Activated T-cell treated with anti-CD3 and anti-CD28 coated beads, Interleukin-2, amount 50 U/mL, for 72 hours (primary cell): Measurements from ENCODE around the gene PINK1. TPM values are rescaled to one million over a fixed set of nuclear protein-coding genes. Genes with fewer than 3 reads are reported as not detected.
A peak's percentile ranks its signal among the peaks of the same experiment; 100 is the strongest.

ENCODE experiments used
- ATAC-seq, 2 donors: fragments of 150-1000 bp; cut with Tn5 transposase; replicated peaks in 1 of 2; 2 replicates each; pipeline ENCODE4 v1.10.0; 2021; ENCODE audit warnings: moderate library complexity in 2 of 2, mild to moderate bottlenecking in 1 of 2
- DNase-seq, 2 donors: peaks; one replicate each; pipeline ENCODE4 v3.0.0; 2021 to 2022; ENCODE audit warnings: mixed read lengths in 1 of 2
- H3K27ac Mint-ChIP-seq: one replicate; pipeline ENCODE4 v1.8.0; 2022; ENCODE audit warnings: mild to moderate bottlenecking, moderate library complexity, mixed read lengths
- H3K27me3 Mint-ChIP-seq: one replicate; pipeline ENCODE4 v1.8.0; 2022; ENCODE audit warnings: low read depth, mixed read lengths
- H3K36me3 Mint-ChIP-seq, 2 donors: one replicate each; pipeline ENCODE4 v1.8.0; 2022; ENCODE audit warnings: mixed read lengths in 2 of 2, mild to moderate bottlenecking in 1 of 2; ENCODE audit not compliant: insufficient read depth in 2 of 2
- H3K4me1 Mint-ChIP-seq: one replicate; pipeline ENCODE4 v1.8.0; 2022; ENCODE audit warnings: low read depth, mixed read lengths
- H3K4me3 Mint-ChIP-seq, 2 donors: one replicate each; pipeline ENCODE4 v1.8.0; 2022; ENCODE audit warnings: mild to moderate bottlenecking in 2 of 2, mixed read lengths in 2 of 2, moderate library complexity in 2 of 2
- H3K9me3 Mint-ChIP-seq, 2 donors: one replicate each; pipeline ENCODE4 v1.8.0; 2022; ENCODE audit warnings: mixed read lengths in 2 of 2
- total RNA-seq, 2 donors: library from RNA; stranded (reverse); gene quantifications; one replicate each; pipeline ENCODE4 v1.2.3, GENCODE V29; 2022

Gene PINK1
- total RNA-seq, 2 donors from 2014 or later = 8.3 to 9.0 TPM

- DNase-seq (no peak), ATAC-seq (no peak)
- H3K27me3 Mint-ChIP-seq = peaks cover 29% of the 10 kb centered on the region
- H3K36me3 Mint-ChIP-seq = peaks cover 5 to 9% of the 10 kb centered on the region in 2 donors
- H3K9me3 Mint-ChIP-seq = peaks cover 4 to 9% of the 10 kb centered on the region in 2 donors
- no peak overlapping the region for H3K27ac Mint-ChIP-seq
- no peak overlapping the region for H3K4me3 Mint-ChIP-seq
- peaks cover 10% of the 10 kb centered on the region for H3K4me1 Mint-ChIP-seq
Observed at GRCh38 chr1:20681999-20682398, 48.7 kb downstream of the PINK1 start.

GRCh38 chr1:20682571-20683236 is 49.4 kb downstream of the PINK1 start:
- H3K4me1 Mint-ChIP-seq = peaks cover 10% of the 10 kb centered on the region
- peaks cover 2 to 8% of the 10 kb centered on the region in 2 donors for H3K9me3 Mint-ChIP-seq
- H3K36me3 Mint-ChIP-seq = peaks cover 2 to 3% of the 10 kb centered on the region in 2 donors
- ATAC-seq (no peak), DNase-seq (no peak)
- H3K27me3 Mint-ChIP-seq = peaks cover 29% of the 10 kb centered on the region
- H3K27ac Mint-ChIP-seq = no peak overlapping the region
- no peak overlapping the region for H3K4me3 Mint-ChIP-seq

- Mint-ChIP-seq H3K27ac (no peak overlapping the region), H3K4me3 (no peak overlapping the region), H3K4me1 (peaks cover 5% of the 10 kb centered on the region), H3K36me3 (no peaks in the 10 kb centered on the region), H3K27me3 (peaks cover 29% of the 10 kb centered on the region), H3K9me3 (peaks cover 0 to 1% of the 10 kb centered on the region in 2 donors)
- DNase-seq (no peak), ATAC-seq (no peak)
Observed at GRCh38 chr1:20683614-20684013, 50.4 kb downstream of the PINK1 start.

- no peaks in the 10 kb centered on the region for H3K36me3 Mint-ChIP-seq
- H3K4me1 Mint-ChIP-seq = no peaks in the 10 kb centered on the region
- no peak overlapping the region for H3K27ac Mint-ChIP-seq
- ATAC-seq (no peak), DNase-seq (no peak)
- H3K4me3 Mint-ChIP-seq = no peak overlapping the region
- peaks cover 24% of the 10 kb centered on the region for H3K27me3 Mint-ChIP-seq
- H3K9me3 Mint-ChIP-seq = no peaks in the 10 kb centered on the region
Observed at GRCh38 chr1:20684050-20684620, 50.9 kb downstream of the PINK1 start.

- DNase-seq (no peak), ATAC-seq (no peak)
- no peaks in the 10 kb centered on the region for H3K36me3 Mint-ChIP-seq
- no peak overlapping the region for H3K4me3 Mint-ChIP-seq
- peaks cover 20% of the 10 kb centered on the region for H3K27me3 Mint-ChIP-seq
- H3K9me3 Mint-ChIP-seq = no peaks in the 10 kb centered on the region
- no peak overlapping the region for H3K27ac Mint-ChIP-seq
- H3K4me1 Mint-ChIP-seq = no peaks in the 10 kb centered on the region
Observed at GRCh38 chr1:20684651-20685050, 51.4 kb downstream of the PINK1 start.

GRCh38 chr1:20685099-20685662 is 51.9 kb downstream of the PINK1 start:
- ATAC-seq (no peak), DNase-seq (no peak)
- Mint-ChIP-seq H3K36me3 (no peaks in the 10 kb centered on the region), H3K9me3 (no peaks in the 10 kb centered on the region), H3K4me1 (no peaks in the 10 kb centered on the region), H3K27me3 (peaks cover 16% of the 10 kb centered on the region), H3K4me3 (no peak overlapping the region), H3K27ac (no peak overlapping the region)

- Mint-ChIP-seq H3K36me3 (no peaks in the 10 kb centered on the region), H3K27ac (no peak overlapping the region), H3K4me1 (no peaks in the 10 kb centered on the region), H3K9me3 (no peaks in the 10 kb centered on the region), H3K4me3 (no peak overlapping the region), H3K27me3 (peaks cover 11% of the 10 kb centered on the region)
- DNase-seq (no peak), ATAC-seq (no peak)
Observed at GRCh38 chr1:20685741-20686140, 52.5 kb downstream of the PINK1 start.

- no peaks in the 10 kb centered on the region for H3K9me3 Mint-ChIP-seq
Observed at GRCh38 chr1:20686883-20687725, 53.8 kb downstream of the PINK1 start.

GRCh38 chr1:20689645-20690056 is 56.4 kb downstream of the PINK1 start:
- Mint-ChIP-seq H3K9me3 (no peaks in the 10 kb centered on the region), H3K27ac (no peak overlapping the region), H3K4me1 (no peaks in the 10 kb centered on the region), H3K4me3 (no peak overlapping the region), H3K36me3 (no peaks in the 10 kb centered on the region), H3K27me3 (peaks cover 5% of the 10 kb centered on the region)
- ATAC-seq (no peak), DNase-seq (no peak)

More at GRCh38 chr1:20686883-20687725, 53.8 kb downstream of the PINK1 start:
- Mint-ChIP-seq H3K4me1 (no peaks in the 10 kb centered on the region), H3K27me3 (peaks cover 10% of the 10 kb centered on the region), H3K36me3 (no peaks in the 10 kb centered on the region), H3K4me3 (no peak overlapping the region), H3K27ac (no peak overlapping the region)
- DNase-seq (no peak), ATAC-seq (no peak)

- Mint-ChIP-seq H3K27ac (no peak overlapping the region), H3K27me3 (peaks cover 14% of the 10 kb centered on the region), H3K36me3 (no peaks in the 10 kb centered on the region), H3K9me3 (no peaks in the 10 kb centered on the region), H3K4me1 (peaks cover 11% of the 10 kb centered on the region), H3K4me3 (no peak overlapping the region)
- no peak for ATAC-seq
- no peak for DNase-seq
Observed at GRCh38 chr1:20691872-20692271, 58.6 kb downstream of the PINK1 start.

- H3K27ac Mint-ChIP-seq = no peak overlapping the region
- peaks cover 14% of the 10 kb centered on the region for H3K4me1 Mint-ChIP-seq
- H3K4me3 Mint-ChIP-seq = no peak overlapping the region
- no peaks in the 10 kb centered on the region for H3K9me3 Mint-ChIP-seq
- ATAC-seq (no peak), DNase-seq (no peak)
- no peaks in the 10 kb centered on the region for H3K36me3 Mint-ChIP-seq
- H3K27me3 Mint-ChIP-seq = peaks cover 9% of the 10 kb centered on the region
Observed at GRCh38 chr1:20693623-20694022, 60.4 kb downstream of the PINK1 start.

GRCh38 chr1:20695515-20695914 is 62.3 kb downstream of the PINK1 start:
- ATAC-seq (no peak), DNase-seq (no peak)
- H3K4me1 Mint-ChIP-seq = peaks cover 14% of the 10 kb centered on the region
- H3K27me3 Mint-ChIP-seq = peaks cover 9% of the 10 kb centered on the region
- no peaks in the 10 kb centered on the region for H3K9me3 Mint-ChIP-seq
- H3K27ac Mint-ChIP-seq = no peak overlapping the region
- H3K4me3 Mint-ChIP-seq = peak overlapping the region in 1 of 2 donors; percentile 95
- no peaks in the 10 kb centered on the region for H3K36me3 Mint-ChIP-seq
